HG03159 (cell line): ENCODE data around the gene C19orf12.
A peak's percentile ranks its signal among the peaks of the same experiment; 100 is the strongest.

ENCODE experiments used
- ATAC-seq: cut with Tn5 transposase; IDR thresholded peaks from one replicate; pipeline ENCODE4 v1.9.1; 2021; ENCODE audit warnings: mild to moderate bottlenecking, moderate library complexity; ENCODE audit not compliant: unreplicated experiment

C19orf12 gene

DNA sequence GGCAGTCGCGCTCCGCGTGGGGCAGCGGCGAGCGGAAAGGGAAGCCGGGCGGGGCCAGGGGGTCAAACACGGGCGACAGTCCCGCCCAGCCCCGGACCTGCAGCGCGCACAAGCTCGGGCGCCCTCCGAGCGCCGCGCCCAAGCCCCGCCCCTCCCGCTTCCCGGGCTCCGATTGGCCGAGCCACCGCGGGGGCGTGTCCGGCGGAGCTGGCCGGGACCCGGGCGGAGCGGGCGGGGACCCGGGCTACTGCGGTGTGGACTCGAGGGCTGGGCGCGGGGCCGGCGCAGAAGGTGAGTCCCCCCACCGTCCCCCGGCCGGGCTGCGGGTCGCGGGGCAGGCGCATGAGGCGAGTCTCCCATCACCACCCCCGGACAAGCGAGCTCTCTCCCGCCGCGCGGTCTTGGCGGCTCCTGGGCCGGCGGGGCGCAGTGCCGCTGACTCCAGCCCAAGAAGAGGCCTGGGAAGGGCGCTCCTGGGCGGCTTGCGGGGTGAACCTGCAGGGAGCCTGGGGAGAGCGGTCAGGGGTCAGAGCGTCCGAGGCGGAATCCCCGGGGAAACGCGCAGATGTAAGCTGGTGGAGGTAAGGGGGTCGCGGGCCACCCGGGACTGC is 49.7 kb downstream of the C19orf12 start, which contains the start of gene PLEKHF1:
TSS of gene PLEKHF1 (plus strand) at position 247 of the 611 bp plus-strand sequence. CDS start 8,379 bp downstream, outside the sequence.
- ATAC-seq = peak; percentile 87

DNA sequence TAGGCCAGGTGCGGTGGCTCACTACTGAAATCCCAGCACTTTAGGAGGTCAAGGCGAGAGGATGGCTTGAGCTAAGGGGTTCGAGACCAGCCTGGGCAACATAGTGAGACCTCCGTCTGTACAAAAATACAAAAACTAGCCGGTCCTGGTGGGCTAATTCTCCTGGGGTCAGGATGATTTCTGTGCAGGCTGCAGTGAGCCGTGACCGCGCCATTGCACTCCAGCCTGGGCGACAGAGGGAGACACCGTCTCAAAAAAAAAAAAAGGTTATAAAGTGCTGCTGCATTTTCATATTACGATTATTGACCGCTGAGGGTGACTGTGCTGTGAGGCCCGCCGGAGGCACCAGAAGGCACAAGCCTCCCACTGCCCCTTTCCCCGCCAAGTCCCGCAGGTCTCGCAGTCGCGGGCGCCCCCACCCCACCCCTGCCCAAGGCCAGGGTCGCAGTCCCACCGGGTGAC is 50.3 kb downstream of the C19orf12 start:
- peak; percentile 34 for ATAC-seq

DNA sequence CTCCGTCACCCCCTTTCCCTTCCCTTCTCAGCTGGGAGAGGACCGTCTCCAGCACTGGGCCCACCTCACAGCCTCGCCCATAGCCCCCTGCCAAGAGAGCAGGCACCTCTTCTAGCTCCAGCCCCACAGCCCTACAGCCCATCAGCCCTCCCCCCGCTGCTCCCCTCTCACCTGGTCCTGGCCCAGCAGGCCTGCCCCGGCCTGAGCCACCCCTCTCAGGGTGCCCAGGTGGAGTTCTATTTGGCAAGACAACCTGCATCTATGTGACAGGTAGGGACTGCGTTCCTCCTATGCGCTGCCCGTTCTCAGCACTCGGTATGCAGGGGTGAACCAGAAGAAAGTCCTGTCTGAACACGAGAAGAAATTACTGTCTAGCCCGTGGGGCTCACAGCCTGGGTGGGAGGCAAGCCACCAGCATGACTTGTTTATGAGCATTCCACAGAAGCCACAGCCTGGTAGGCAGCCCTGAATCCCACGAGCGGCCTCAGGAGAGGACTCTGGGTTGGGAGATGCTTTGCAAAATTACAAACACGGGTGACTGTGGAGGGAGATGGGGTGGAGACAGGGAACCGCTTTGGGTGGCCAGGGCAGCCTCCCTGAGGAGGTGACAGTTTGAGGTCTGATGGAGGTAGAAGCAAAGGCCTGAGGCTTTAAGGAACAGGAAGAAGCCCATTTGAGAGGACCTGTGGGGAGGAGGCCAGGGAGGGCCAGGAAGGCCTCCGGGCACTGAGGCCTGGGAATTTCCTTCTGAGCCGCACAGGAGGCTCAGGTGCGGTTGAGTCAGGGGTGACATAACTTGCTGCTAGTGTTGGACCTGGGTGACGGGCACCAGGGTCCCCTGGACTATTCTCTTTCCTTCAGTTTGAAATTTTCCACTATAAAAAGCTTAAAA is 51.0 kb downstream of the C19orf12 start:
- no peak for ATAC-seq

DNA sequence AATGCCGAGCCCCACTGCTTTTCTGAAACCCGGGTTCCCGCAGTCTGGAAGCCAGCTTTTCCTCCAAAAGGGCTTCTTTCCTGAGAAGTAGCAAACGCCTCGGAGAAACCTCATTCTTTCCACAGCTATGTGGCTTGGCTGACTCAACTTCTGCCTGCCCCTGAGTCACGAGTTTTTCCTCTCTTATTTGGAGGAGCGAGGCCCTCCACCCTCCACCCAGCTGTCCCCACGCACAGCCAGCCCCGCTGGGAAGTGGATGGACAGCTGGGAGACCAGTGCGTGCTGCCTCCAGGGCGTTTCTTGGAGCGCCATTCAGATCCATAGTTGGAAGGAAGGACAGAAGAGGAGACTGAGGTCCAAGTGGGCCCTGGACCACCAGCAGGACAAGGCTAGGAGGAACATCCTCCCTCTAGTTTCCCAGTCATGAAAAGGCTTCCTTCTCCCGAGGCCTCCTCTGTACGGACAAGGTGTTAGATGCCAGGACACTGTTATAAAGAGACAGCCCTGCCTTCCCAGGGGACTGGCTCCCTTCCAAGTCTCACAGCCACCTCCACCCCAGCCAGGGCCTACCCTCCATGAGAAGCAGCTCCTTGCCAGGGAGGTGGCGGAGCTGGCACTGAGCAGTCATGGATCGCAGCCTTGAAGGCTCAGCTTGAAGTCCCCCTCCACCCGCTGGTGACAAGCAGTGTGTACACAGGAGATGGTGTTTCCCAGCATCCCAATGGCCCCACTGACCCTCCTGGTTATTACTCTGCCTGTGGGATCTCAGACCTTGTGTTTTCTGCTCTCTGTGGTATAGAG is 52.3 kb downstream of the C19orf12 start:
- ATAC-seq = no peak

DNA sequence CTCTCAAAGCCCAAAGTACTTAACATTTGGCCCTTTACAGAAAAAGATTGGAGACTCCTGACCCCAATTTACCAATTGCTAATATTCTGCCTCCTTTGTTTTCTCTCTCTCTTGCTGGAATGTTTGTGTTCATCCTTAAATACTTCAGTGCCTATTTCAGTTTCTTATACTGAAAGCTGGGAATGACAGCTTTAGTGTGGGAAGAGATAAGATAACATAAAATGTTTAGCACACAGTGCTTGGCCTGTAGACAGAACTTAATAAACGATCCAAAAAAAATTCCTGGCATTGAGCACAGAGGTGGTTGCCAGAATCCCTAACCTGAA is 52.8 kb downstream of the C19orf12 start:
- no peak for ATAC-seq

DNA sequence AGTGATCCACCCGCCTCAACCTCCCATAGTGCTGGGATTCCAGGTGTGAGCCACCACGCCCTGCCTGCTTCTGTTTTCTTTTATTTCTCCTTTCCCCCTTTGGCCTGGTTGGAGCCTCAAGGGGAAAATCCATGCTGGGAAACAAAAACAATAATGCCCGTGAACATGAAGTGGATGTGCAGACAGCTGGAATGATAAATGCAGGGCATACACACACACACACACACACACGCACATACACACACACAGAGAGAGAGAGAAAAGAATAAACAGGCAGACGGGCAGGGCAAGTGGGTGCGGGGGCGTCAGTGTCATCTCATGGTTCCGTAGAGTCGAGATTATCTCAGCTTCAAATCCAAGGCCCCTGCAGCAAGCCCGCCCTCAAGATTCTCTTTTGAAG is 54.2 kb downstream of the C19orf12 start:
- ATAC-seq = no peak

DNA sequence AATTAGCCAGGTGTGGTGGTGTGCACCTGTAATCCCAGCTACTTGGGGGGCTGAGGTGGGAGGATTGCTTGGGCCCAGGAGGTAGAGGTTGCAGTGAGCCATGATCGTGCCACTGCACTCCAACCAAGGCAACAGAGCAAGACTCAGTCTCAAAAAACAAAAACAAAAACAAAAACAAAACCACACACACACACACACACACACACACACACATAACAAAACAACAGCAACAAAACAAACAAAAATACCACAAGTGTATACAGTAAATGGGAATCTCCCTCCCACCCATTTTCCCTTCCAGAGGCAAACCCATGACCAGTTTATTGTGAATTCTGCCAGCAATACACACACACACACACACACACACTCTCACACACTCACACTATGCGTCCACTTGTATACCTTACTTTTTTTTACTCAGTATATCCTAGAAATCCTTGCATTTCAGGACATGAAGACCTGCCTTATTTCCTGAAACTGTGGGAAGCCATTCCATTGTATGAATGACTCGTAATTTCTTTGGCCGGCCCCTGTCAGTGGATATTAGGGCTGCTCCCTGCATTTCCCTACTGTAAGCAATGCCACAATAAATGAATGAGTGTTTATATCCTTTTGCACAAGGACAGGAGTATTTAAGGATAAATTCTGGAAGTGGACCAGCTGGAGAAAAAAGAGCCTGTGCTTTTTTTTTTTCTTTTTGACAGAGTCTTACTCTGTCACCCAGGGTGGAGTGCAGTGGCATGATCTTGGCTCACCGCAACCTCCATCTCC is 56.7 kb downstream of the C19orf12 start:
- no peak for ATAC-seq

DNA sequence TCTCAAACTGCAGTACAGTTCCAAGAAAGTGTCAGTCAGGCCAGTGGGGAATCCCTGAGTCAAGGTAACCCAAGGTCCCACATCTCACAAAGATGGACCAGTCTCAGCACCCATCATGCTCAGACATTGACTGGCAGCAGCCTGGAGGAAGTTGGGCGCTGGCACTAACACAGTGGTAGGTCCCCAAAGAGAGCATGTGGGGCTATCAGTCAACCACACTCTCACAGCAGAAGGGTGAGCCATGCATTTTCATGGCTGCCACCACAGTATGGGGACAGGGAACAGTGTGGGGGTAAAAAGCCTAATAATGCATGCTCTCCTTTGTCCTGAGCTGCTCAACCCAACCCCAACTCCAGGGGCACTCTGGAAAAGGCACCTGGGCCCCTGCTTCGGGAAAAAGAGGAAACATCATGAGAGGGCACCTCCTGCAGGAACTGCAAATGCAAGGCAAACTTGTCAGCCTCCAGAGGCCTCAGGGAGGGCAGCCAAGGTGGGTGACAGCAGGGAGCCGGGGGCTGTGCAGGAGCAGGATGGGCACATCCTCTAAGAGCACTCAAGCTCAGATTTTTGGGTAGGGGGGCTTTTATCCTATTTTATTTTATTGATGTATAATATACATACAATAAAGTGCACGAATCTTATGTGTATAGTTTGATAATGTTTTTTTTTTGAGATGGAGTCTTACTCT is 59.3 kb downstream of the C19orf12 start:
- no peak for ATAC-seq

DNA sequence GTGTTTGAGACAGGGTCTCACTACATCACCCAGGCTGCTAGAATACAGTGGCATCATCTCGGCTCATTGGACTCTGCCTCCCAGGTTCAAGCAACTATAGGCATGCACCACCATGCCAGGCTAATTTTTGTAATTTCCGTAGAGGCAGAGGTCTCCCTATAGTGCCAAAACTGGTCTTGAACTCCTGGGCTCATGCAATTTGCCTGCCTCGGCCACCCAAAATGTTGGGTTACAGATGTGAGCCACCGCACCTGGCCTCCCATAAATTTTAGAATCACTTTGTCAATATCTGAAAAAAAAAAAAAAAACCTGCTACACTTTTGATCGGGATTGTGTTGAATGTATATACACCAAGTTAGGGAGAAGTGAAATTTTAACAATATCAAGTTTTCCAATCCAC is 61.7 kb downstream of the C19orf12 start:
- no peak for ATAC-seq

DNA sequence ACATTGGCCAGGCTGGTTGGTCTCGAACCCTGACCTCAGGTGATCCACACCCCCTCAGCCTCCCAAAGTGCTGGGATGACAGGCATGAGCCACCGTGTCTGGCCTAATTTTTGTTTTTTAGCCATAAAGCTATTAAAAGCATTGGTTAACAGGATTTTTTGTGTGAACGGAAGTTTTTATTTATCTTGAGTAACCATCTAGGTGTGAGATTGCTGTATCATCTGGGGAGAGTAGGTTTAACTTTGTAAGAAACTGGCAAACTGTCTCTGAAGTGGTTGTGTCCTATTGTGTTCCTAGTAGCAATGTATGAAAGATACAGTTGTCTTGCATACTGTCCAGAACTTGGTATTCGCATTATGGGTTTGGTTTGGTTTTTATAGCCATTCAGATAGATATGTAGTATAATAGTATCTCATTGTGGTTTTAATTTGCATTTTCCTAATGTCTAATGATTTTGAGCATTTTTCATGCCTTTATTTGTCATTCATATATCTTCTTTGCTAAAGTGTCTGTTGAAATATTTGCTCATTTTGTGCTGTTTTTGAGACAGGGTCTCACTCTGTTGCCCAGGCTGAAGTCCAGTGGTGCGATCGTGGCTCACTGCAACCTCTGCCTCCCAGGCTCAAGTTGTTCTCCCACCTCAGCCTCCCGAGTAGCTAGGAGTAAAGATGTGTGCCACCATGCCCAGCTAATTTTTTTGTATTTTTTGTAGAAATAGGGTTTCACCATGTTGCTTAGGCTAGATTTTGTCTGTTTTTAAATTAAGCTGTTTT is 63.3 kb downstream of the C19orf12 start:
- ATAC-seq = no peak

DNA sequence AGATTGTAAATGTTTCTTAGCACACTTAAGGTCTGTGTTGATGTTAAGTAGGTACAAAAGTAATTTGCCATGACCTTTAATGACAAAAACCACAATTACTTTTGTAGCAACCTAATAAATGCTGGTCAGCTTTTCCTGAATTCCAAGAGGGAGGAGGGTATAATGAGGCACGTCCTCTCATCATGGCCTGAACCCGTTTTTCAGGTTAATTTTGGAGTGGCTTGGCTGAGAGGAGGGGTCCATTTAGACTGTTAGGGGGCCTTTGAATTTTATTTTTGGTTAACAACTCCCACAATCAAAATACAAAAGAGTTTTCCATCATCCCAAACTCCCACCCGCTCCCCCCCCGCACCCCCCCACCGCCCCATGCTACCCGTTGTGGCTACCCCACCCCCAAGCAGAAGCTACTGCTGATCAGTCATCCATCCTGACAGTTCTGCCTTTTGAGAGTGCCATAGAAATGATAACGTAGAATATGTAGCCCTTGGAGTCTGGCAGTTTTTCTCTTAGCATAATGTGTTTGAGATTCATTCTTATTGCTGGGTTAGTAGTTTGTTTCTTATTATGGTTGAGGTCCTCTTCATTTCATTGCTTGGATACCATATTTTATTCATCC is 64.2 kb downstream of the C19orf12 start:
- ATAC-seq = no peak
